GM12878 (cell line): ENCODE measurements around the gene ASB2. TPM values are rescaled to one million over a fixed set of nuclear protein-coding genes. Genes with fewer than 3 reads are reported as not detected.

Experiments used
- ATAC-seq: fragments of 200-7000 bp; cut with Tn5 transposase; 3 replicates; pipeline ENCODE4 v1.9.1; 2020; ENCODE audit warnings: mild to moderate bottlenecking, moderate library complexity
- BruUV-seq: library from RNA; stranded (reverse); fragments of 400-500 nt; replicated peaks from 2 replicates; lab custom pipeline; 2021; lab: Mats Ljungman, UMichigan
- CTCF ChIA-PET: fragments of 300-600 bp; sonication (Branson Sonifier 250); formaldehyde crosslinking; extraction: SDS; loops from one replicate; lab custom pipeline; 2021; ENCODE audit warnings: inconsistent platforms; lab: Yijun Ruan, JAX
- POLR2A ChIA-PET: fragments of 350-600 bp; formaldehyde crosslinking; extraction: SDS; loops from one replicate; lab custom pipeline; 2021; ENCODE audit warnings: inconsistent platforms; lab: Charles Lee
- RAD21 ChIA-PET: fragments of 300-600 bp; sonication (Branson Sonifier 250); formaldehyde crosslinking; loops from one replicate; lab custom pipeline; 2023; ENCODE audit warnings: antibody characterized with exemption; ENCODE audit not compliant: unreplicated experiment; lab: Charles Lee
- SMC1A ChIA-PET: fragments of 300-600 bp; sonication (Branson Sonifier 250); formaldehyde crosslinking; loops from one replicate; lab custom pipeline; 2023; ENCODE audit not compliant: unreplicated experiment, uncharacterized antibody; lab: Charles Lee
- DNase-seq: peaks from one replicate; pipeline ENCODE4 v3.0.0-alpha.2; 2011; ENCODE audit warnings: low read depth, low spot score
- FAIRE-seq: peaks from 3 replicates; lab custom pipeline; 2011; peaks lifted over from hg19 to GRCh38; lab: Jason Lieb, UNC
- H2AFZ ChIP-seq: 2 replicates; pipeline ENCODE4 v1.6.0; 2011; ENCODE audit warnings: low read depth, low read length, control low read depth; ENCODE audit not compliant: control insufficient read depth
- H3K27ac ChIP-seq: 2 replicates; pipeline ENCODE4 v1.5.1; 2011; ENCODE audit warnings: control low read depth; ENCODE audit not compliant: control insufficient read depth, insufficient read depth
- H3K27me3 ChIP-seq, 2 experiments: replicated peaks in 1 of 2; 2 replicates each; pipeline versions ENCODE4 v1.6.0 to v1.6.1; 2011; ENCODE audit warnings: low read length in 1 of 2; ENCODE audit not compliant: control insufficient read depth in 2 of 2, insufficient read depth in 2 of 2
- H3K36me3 ChIP-seq, 2 experiments: 2 replicates each; pipeline ENCODE4 v1.5.1; 2011; ENCODE audit warnings: low read length in 1 of 2; ENCODE audit not compliant: control insufficient read depth in 2 of 2, insufficient read depth in 2 of 2
- H3K4me1 ChIP-seq: 2 replicates; pipeline ENCODE4 v1.6.1; 2011; ENCODE audit warnings: mild to moderate bottlenecking, low read length, moderate library complexity, mixed read lengths; ENCODE audit not compliant: control insufficient read depth, insufficient read depth
- H3K4me2 ChIP-seq: 2 replicates; pipeline ENCODE4 v1.6.0; 2011; ENCODE audit warnings: control low read depth; ENCODE audit not compliant: control insufficient read depth, insufficient read depth
- H3K4me3 ChIP-seq: fragments of 200-600 bp; sonication (generic); 2 replicates; pipeline ENCODE4 v1.5.1; 2016
- H3K79me2 ChIP-seq: 2 replicates; pipeline ENCODE4 v1.6.0; 2011; ENCODE audit warnings: low read length; ENCODE audit not compliant: control insufficient read depth, insufficient read depth
- H3K9ac ChIP-seq: 2 replicates; pipeline ENCODE4 v1.8.0; 2011; ENCODE audit warnings: low read length, control low read depth, mixed read lengths; ENCODE audit not compliant: control insufficient read depth, insufficient read depth
- H3K9me3 ChIP-seq: replicated peaks from 3 replicates; pipeline ENCODE4 v1.5.1; 2011; ENCODE audit warnings: mild to moderate bottlenecking, low read length; ENCODE audit not compliant: control insufficient read depth, insufficient read depth
- H4K20me1 ChIP-seq: 2 replicates; pipeline ENCODE4 v1.6.0; 2011; ENCODE audit not compliant: control insufficient read depth, insufficient read depth
- ATF7 ChIP-seq: fragments of 450-650 bp; IDR thresholded peaks from 2 replicates; pipeline ENCODE4 v1.6.1; 2016; ENCODE audit warnings: low read depth, mild to moderate bottlenecking
- CBX3 ChIP-seq: fragments of 200-600 bp; sonication (generic); IDR thresholded peaks from 2 replicates; pipeline ENCODE4 v1.6.1; 2016; ENCODE audit warnings: low read depth, borderline replicate concordance
- CHD4 ChIP-seq: fragments of 200-600 bp; sonication (generic); IDR thresholded peaks from 2 replicates; pipeline ENCODE4 v1.6.1; 2016; ENCODE audit warnings: mild to moderate bottlenecking
- CREB1 ChIP-seq: IDR thresholded peaks from 2 replicates; pipeline ENCODE4 v1.6.1; 2012; ENCODE audit warnings: low read depth, mild to moderate bottlenecking, inconsistent platforms
- CREM ChIP-seq: IDR thresholded peaks from 2 replicates; pipeline ENCODE4 v1.6.1; 2014; ENCODE audit warnings: antibody characterized with exemption, low read depth
- ESRRA ChIP-seq: IDR thresholded peaks from 2 replicates; pipeline ENCODE4 v1.6.1; 2012; ENCODE audit warnings: mild to moderate bottlenecking, low read length, improper control_type of control experiment
- HDAC6 ChIP-seq: fragments of 200-600 bp; sonication (generic); IDR thresholded peaks from one replicate; pipeline ENCODE4 v1.8.0; 2017; ENCODE audit warnings: antibody characterized with exemption; ENCODE audit not compliant: unreplicated experiment
- KLF5 ChIP-seq: fragments of 450-650 bp; IDR thresholded peaks from 2 replicates; pipeline ENCODE4 v1.6.1; 2014; ENCODE audit warnings: mild to moderate bottlenecking; ENCODE audit not compliant: partially characterized antibody
- PAX8 ChIP-seq: fragments of 450-650 bp; IDR thresholded peaks from 2 replicates; pipeline ENCODE4 v1.6.1; 2017; ENCODE audit warnings: mild to moderate bottlenecking, moderate library complexity
- POLR2AphosphoS2 ChIP-seq: IDR thresholded peaks from 2 replicates; pipeline ENCODE4 v1.6.1; 2011; ENCODE audit warnings: low read depth, mild to moderate bottlenecking, low read length, improper control_type of control experiment, moderate library complexity
- STAT3 ChIP-seq: IDR thresholded peaks from 2 replicates; pipeline ENCODE4 v1.6.1; 2011; ENCODE audit warnings: low read depth, low read length, improper control_type of control experiment
- TAF1 ChIP-seq: IDR thresholded peaks from 2 replicates; pipeline ENCODE4 v1.6.1; 2011; ENCODE audit warnings: mild to moderate bottlenecking, low read depth, low read length, borderline replicate concordance
- TCF3 ChIP-seq: IDR thresholded peaks from 2 replicates; pipeline ENCODE4 v1.6.1; 2012; ENCODE audit warnings: low read depth, mild to moderate bottlenecking, low read length, borderline replicate concordance; ENCODE audit not compliant: insufficient read depth
- ZNF217 ChIP-seq: fragments of 450-650 bp; IDR thresholded peaks from 2 replicates; pipeline ENCODE4 v1.6.1; 2017; ENCODE audit warnings: antibody characterized with exemption, mild to moderate bottlenecking
- WGBS: methylation state at CpG from one replicate; pipeline ENCODE4 v1.1.6; 2016; ENCODE audit warnings: low lambda C conversion rate; ENCODE audit not compliant: insufficient replicate concordance, insufficient coverage; ENCODE audit errors: missing lambda C conversion rate; 5-methylcytosine and 5-hydroxymethylcytosine counted together
- in situ Hi-C: fragments of 300-500 bp; cut with MboI; formaldehyde crosslinking; loops from 9 replicates; pipeline ENCODE4 v1.14.3; 2018; ENCODE audit warnings: mixed read lengths
- intact Hi-C: fragments of 100-400 bp; cut with micrococcal nuclease; formaldehyde crosslinking; loops from one replicate; pipeline ENCODE4 v1.14.2; 2022; ENCODE audit not compliant: unreplicated experiment
- polyA plus RNA-seq, 11 experiments: library from polyadenylated mRNA; depleted of rRNA in 4 of 11; unstranded in 6 of 11; stranded (reverse) in 5 of 11; fragments of >200 nt; fragmentation: Nextera tagmentation in 4 of 11; fragmentation: Illumina TruSeq in 1 of 11; extraction: Ambion mirVana in 4 of 11; extraction: Trizol in 1 of 11; gene quantifications; 1 replicate in 1 of 11; 2 replicates in 10 of 11; pipeline versions ENCODE4 v1.2.1 to v1.2.3, GENCODE V29; 2011 to 2016; ENCODE audit warnings: inconsistent platforms in 2 of 11, missing spikeins in 2 of 11, low read depth in 1 of 11
- total RNA-seq, 4 experiments: library from RNA; depleted of rRNA in 3 of 4; stranded (reverse); fragments of >200 nt in 3 of 4; fragmentation: Illumina TruSeq in 1 of 4; extraction: Trizol in 1 of 4; gene quantifications; 2 replicates each; pipeline versions ENCODE4 v1.2.1 to v1.2.3, GENCODE V29; 2013 to 2021
- TF ChIP-seq, protein P1 (sequence below): fragments of 450-650 bp; IDR thresholded peaks from 2 replicates; pipeline ENCODE4 v1.6.1; 2016; ENCODE audit warnings: mild to moderate bottlenecking
- TF ChIP-seq, protein P2 (sequence below): fragments of 150-350 bp; IDR thresholded peaks from 2 replicates; pipeline ENCODE4 v1.6.1; 2014; ENCODE audit warnings: mild to moderate bottlenecking, low read depth, low read length
- TF ChIP-seq, protein P3 (sequence below): IDR thresholded peaks from 2 replicates; pipeline ENCODE4 v1.6.1; 2011; ENCODE audit warnings: borderline replicate concordance, low read depth, mild to moderate bottlenecking, moderate library complexity, low read length; ENCODE audit not compliant: insufficient read depth, poor library complexity, severe bottlenecking
- TF ChIP-seq, protein P4 (sequence below): IDR thresholded peaks from 2 replicates; pipeline ENCODE4 v1.6.1; 2012; ENCODE audit warnings: low read depth, low read length, improper control_type of control experiment

The ASB2 gene
- total and polyA plus RNA-seq, 10 of the 15 experiments (the other 5 are each of a cell fraction or from before 2014, with no cell fraction given): 3.0 to 54.8 (median 33.5) TPM

DNA sequence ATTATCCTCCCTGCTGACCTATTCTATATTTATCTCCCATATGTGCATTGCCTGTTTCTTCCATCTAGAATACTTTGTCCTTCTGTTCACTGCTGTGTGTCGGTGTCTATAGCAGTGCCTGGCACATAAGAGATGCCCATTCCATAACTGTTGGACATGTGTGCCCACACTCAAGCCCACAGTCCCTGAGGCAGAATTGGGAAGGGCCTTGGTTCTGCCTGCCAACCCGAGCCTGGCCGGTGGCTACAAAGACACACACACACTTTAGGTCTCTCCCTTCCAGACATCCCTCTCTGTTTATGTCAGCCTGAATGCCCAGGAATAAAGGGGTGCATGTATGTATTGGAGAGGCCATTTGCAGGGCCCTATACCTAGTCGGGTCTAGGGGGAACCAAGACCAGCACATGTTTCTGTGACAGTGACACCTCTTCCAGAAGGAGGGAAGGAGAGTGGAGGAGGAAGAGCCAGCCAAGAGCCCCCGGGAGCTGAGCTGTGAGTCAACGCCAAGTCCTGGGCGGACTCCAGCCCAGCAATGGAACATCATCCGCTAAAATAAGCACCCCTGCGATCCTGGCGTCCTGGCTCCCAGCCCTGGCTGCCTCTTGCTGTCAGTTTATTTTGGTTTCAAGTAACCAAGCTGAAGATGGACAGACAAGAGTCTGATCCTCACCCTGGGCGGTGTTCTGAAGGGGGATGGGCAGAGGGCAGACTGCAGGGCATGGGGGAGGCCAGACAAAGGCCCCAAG is 4.3 kb upstream of the ASB2 start:
- Histone ChIP-seq H3K9ac (no peak overlapping the region), H3K79me2 (no peaks in the 10 kb centered on the region), H3K4me1 (peaks cover 48% of the 10 kb centered on the region), H3K4me2 (no peak overlapping the region), H3K36me3 (no peaks in the 10 kb centered on the region; a peak in 1 of 4 replicates), H2AFZ (no peak overlapping the region), H3K27ac (no peak overlapping the region), H3K27me3 (no peaks in the 10 kb centered on the region), H3K4me3 (no peak overlapping the region), H4K20me1 (no peaks in the 10 kb centered on the region), H3K9me3 (no peaks in the 10 kb centered on the region; the same call in 2 of the 3 replicates)
- ChIA-PET RAD21 (interaction anchor here (1.8 to 16.9 kb wide), 7 partner anchors 8 to 41 kb away, joined by 6 to 324 read pairs (median 20); no protein-coding TSS in a partner anchor), POLR2A (interaction anchor here (0.5 to 2.3 kb wide), 3 partner anchors 11 to 587 kb away, joined by 3 to 4 read pairs (median 3); no protein-coding TSS in a partner anchor), CTCF (interaction anchor here (1.0 to 20.8 kb wide), 7 partner anchors 10 to 151 kb away, joined by 3 to 399 read pairs (median 11); partner anchors contain the start of gene CCDC197), SMC1A (interaction anchor here (1.4 to 20.2 kb wide), 7 partner anchors 9 to 41 kb away, joined by 4 to 409 read pairs (median 17); partner anchors contain the start of gene CCDC197)
- FAIRE-seq (no peak), DNase-seq (no peak), ATAC-seq (no peak)
- intact Hi-C loops: no loop called here
- no TSS peak for BruUV-seq
- in situ Hi-C loops: no loop called here
- 79% methylated on average over 11 of the region's 11 CpGs for WGBS
- TF ChIP-seq PAX8: no peak
- TF ChIP-seq, protein P1, sequence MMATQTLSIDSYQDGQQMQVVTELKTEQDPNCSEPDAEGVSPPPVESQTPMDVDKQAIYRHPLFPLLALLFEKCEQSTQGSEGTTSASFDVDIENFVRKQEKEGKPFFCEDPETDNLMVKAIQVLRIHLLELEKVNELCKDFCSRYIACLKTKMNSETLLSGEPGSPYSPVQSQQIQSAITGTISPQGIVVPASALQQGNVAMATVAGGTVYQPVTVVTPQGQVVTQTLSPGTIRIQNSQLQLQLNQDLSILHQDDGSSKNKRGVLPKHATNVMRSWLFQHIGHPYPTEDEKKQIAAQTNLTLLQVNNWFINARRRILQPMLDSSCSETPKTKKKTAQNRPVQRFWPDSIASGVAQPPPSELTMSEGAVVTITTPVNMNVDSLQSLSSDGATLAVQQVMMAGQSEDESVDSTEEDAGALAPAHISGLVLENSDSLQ: no peak
- TF ChIP-seq CREB1: no peak
- TF ChIP-seq TAF1: no peak
- no peak for TF ChIP-seq KLF5
- TF ChIP-seq CBX3: no peak
- no peak for TF ChIP-seq ESRRA
- TF ChIP-seq ZNF217: no peak
- no peak for TF ChIP-seq STAT3
- no peak for TF ChIP-seq TCF3
- TF ChIP-seq, protein P2, sequence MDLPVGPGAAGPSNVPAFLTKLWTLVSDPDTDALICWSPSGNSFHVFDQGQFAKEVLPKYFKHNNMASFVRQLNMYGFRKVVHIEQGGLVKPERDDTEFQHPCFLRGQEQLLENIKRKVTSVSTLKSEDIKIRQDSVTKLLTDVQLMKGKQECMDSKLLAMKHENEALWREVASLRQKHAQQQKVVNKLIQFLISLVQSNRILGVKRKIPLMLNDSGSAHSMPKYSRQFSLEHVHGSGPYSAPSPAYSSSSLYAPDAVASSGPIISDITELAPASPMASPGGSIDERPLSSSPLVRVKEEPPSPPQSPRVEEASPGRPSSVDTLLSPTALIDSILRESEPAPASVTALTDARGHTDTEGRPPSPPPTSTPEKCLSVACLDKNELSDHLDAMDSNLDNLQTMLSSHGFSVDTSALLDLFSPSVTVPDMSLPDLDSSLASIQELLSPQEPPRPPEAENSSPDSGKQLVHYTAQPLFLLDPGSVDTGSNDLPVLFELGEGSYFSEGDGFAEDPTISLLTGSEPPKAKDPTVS: no peak
- TF ChIP-seq ATF7: no peak
- no peak for TF ChIP-seq HDAC6
- no peak for TF ChIP-seq CHD4
- TF ChIP-seq CREM: no peak
- TF ChIP-seq, protein P3, sequence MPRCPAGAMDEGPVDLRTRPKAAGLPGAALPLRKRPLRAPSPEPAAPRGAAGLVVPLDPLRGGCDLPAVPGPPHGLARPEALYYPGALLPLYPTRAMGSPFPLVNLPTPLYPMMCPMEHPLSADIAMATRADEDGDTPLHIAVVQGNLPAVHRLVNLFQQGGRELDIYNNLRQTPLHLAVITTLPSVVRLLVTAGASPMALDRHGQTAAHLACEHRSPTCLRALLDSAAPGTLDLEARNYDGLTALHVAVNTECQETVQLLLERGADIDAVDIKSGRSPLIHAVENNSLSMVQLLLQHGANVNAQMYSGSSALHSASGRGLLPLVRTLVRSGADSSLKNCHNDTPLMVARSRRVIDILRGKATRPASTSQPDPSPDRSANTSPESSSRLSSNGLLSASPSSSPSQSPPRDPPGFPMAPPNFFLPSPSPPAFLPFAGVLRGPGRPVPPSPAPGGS: no peak
- TF ChIP-seq, protein P4, sequence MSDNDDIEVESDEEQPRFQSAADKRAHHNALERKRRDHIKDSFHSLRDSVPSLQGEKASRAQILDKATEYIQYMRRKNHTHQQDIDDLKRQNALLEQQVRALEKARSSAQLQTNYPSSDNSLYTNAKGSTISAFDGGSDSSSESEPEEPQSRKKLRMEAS: no peak
- no peak for TF ChIP-seq POLR2AphosphoS2
